ENCODE results near the gene NTRK2.

The NTRK2 gene

DNA sequence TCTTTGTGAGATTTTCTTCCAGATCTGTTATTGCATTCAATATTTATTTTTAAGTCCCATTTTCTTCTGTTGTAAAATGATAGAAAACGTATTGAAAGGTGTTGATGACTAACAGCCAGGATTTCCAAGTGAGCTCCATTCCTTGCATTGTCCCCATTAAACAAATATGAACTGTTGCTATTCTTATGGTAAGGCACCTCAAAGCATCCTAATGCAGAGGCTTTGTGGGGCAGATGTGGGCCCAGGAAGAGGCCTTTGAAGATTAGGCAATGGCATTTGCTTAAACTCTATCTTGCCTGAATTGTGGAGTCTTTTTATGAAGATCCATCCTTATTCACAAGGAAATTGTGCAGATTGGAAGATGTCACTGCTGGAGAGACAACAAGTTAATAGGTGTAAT lies 38.9 kb downstream of the NTRK2 start:
- no peak overlapping the region for H3K18ac ChIP-seq (ENCODE audit: low read length)
- no peaks in the 10 kb centered on the region for H3K79me2 ChIP-seq (ENCODE audit: control insufficient read depth, insufficient read depth, low read length, poor library complexity)
- H3K4ac ChIP-seq (ENCODE audit: low read depth, low read length): no peak overlapping the region
- H3K4me2 ChIP-seq (ENCODE audit: low read length): no peak overlapping the region
- no peak overlapping the region for H4K8ac ChIP-seq (ENCODE audit: low read depth, low read length)
- no peak overlapping the region for H2AFZ ChIP-seq (ENCODE audit: insufficient read depth, low read length, poor library complexity)
- no peak overlapping the region for H3K4me3 ChIP-seq (ENCODE audit: low read depth, low read length)
- no peaks in the 10 kb centered on the region for H3K27me3 ChIP-seq (ENCODE audit: insufficient read depth, low read length)
- no peaks in the 10 kb centered on the region for H3K4me1 ChIP-seq (ENCODE audit: control insufficient read depth in 1 of 2, insufficient read depth in 2 of 2, low read length in 2 of 2)
- WGBS (ENCODE audit: extremely low coverage, insufficient coverage, insufficient read length): no CpG with 5 or more reads among the region's 1 CpG
- H2AK5ac ChIP-seq (ENCODE audit: low read length): no peak overlapping the region
- H3K23ac ChIP-seq (ENCODE audit: low read length): no peak overlapping the region
- H3K9ac ChIP-seq (ENCODE audit: low read length): no peak overlapping the region
- no peaks in the 10 kb centered on the region for H3K9me3 ChIP-seq (ENCODE audit: insufficient read depth, low read depth, low read length)
- no peak for DNase-seq
- no peaks in the 10 kb centered on the region for H3K36me3 ChIP-seq (ENCODE audit: control insufficient read depth in 1 of 2, insufficient read depth in 2 of 2, low read length in 2 of 2)
- no peaks in the 10 kb centered on the region for H3K79me1 ChIP-seq (ENCODE audit: low read length)
- no peak overlapping the region for H2BK12ac ChIP-seq (ENCODE audit: low read length)
- H3K14ac ChIP-seq (ENCODE audit: low read length): no peak overlapping the region
- no peak overlapping the region for H3K27ac ChIP-seq (ENCODE audit: low read depth, low read length)
- H4K91ac ChIP-seq (ENCODE audit: low read depth, low read length): no peak overlapping the region
- no peak overlapping the region for H2BK120ac ChIP-seq (ENCODE audit: insufficient read depth, low read length, poor library complexity)
- no peak overlapping the region for H4K12ac ChIP-seq (ENCODE audit: low read depth, low read length)
- no peak overlapping the region for H2BK5ac ChIP-seq (ENCODE audit: low read depth, low read length, poor library complexity)

- no peak overlapping the region for H3K4me3 ChIP-seq (ENCODE audit: low read depth, low read length)
- H4K12ac ChIP-seq (ENCODE audit: low read depth, low read length): no peak overlapping the region
- no peak overlapping the region for H2BK120ac ChIP-seq (ENCODE audit: insufficient read depth, low read length, poor library complexity)
- no peaks in the 10 kb centered on the region for H3K27me3 ChIP-seq (ENCODE audit: insufficient read depth, low read length)
- no CpG with 5 or more reads among the region's 1 CpG for WGBS (ENCODE audit: extremely low coverage, insufficient coverage, insufficient read length)
- H3K27ac ChIP-seq (ENCODE audit: low read depth, low read length): no peak overlapping the region
- no peak overlapping the region for H2BK5ac ChIP-seq (ENCODE audit: low read depth, low read length, poor library complexity)
- no peaks in the 10 kb centered on the region for H3K4me1 ChIP-seq (ENCODE audit: control insufficient read depth in 1 of 2, insufficient read depth in 2 of 2, low read length in 2 of 2)
- no peaks in the 10 kb centered on the region for H3K9me3 ChIP-seq (ENCODE audit: insufficient read depth, low read depth, low read length)
- no peak overlapping the region for H3K4ac ChIP-seq (ENCODE audit: low read depth, low read length)
- H3K36me3 ChIP-seq (ENCODE audit: control insufficient read depth in 1 of 2, insufficient read depth in 2 of 2, low read length in 2 of 2): no peaks in the 10 kb centered on the region
- H3K4me2 ChIP-seq (ENCODE audit: low read length): no peak overlapping the region
- H4K8ac ChIP-seq (ENCODE audit: low read depth, low read length): no peak overlapping the region
- no peak overlapping the region for H3K14ac ChIP-seq (ENCODE audit: low read length)
- H3K9ac ChIP-seq (ENCODE audit: low read length): no peak overlapping the region
- no peak overlapping the region for H2BK12ac ChIP-seq (ENCODE audit: low read length)
- no peak overlapping the region for H3K23ac ChIP-seq (ENCODE audit: low read length)
- DNase-seq: no peak
- H3K18ac ChIP-seq (ENCODE audit: low read length): no peak overlapping the region
- no peaks in the 10 kb centered on the region for H3K79me2 ChIP-seq (ENCODE audit: control insufficient read depth, insufficient read depth, low read length, poor library complexity)
- no peak overlapping the region for H2AK5ac ChIP-seq (ENCODE audit: low read length)
- no peak overlapping the region for H2AFZ ChIP-seq (ENCODE audit: insufficient read depth, low read length, poor library complexity)
- no peak overlapping the region for H4K91ac ChIP-seq (ENCODE audit: low read depth, low read length)
- H3K79me1 ChIP-seq (ENCODE audit: low read length): no peaks in the 10 kb centered on the region
Observed at GRCh38 chr9:84709056-84709455, 39.5 kb downstream of the NTRK2 start.

DNA sequence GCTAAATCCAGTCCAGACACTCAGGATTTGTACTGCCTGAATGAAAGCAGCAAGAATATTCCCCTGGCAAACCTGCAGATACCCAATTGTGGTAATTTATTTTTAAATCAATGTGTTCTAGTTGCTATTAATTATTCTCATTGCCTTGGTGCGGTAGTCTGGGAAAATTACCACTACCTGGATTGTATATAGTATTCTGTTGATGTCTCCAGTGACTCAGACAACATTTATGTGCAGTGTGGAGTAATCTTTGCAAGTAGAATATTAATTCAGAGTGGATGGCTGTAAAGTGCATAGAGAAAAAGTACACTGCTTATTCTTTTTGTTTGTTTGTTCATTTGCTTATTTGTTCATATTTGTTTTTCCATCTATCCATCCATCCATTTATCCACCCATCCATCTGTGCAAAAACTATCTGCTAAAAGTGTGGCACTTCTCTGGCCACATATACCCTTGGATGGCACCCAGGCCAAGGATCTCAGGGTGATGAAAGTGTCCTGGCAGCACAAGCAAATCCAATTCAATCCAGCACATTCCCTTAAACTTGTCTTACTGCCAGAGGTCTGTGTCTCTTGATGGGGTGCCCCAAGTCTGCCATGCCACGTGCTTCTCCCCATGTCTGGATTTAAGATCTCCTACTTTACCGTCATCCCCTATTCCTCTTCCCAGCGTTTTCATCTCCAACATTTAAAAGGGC lies 41.3 kb downstream of the NTRK2 start:
- Histone ChIP-seq H3K79me2 (ENCODE audit: control insufficient read depth, insufficient read depth, low read length, poor library complexity) (no peaks in the 10 kb centered on the region), H3K23ac (ENCODE audit: low read length) (no peak overlapping the region), H2BK12ac (ENCODE audit: low read length) (no peak overlapping the region), H4K8ac (ENCODE audit: low read depth, low read length) (no peak overlapping the region), H3K9ac (ENCODE audit: low read length) (no peak overlapping the region), H2AK5ac (ENCODE audit: low read length) (no peak overlapping the region), H3K27ac (ENCODE audit: low read depth, low read length) (no peak overlapping the region), H3K27me3 (ENCODE audit: insufficient read depth, low read length) (no peaks in the 10 kb centered on the region), H3K14ac (ENCODE audit: low read length) (no peak overlapping the region), H2AFZ (ENCODE audit: insufficient read depth, low read length, poor library complexity) (no peak overlapping the region), H3K4me3 (ENCODE audit: low read depth, low read length) (no peak overlapping the region), H3K79me1 (ENCODE audit: low read length) (no peaks in the 10 kb centered on the region), H3K4ac (ENCODE audit: low read depth, low read length) (no peak overlapping the region), H3K18ac (ENCODE audit: low read length) (no peak overlapping the region), H2BK5ac (ENCODE audit: low read depth, low read length, poor library complexity) (no peak overlapping the region), H3K9me3 (ENCODE audit: insufficient read depth, low read depth, low read length) (no peaks in the 10 kb centered on the region), H2BK120ac (ENCODE audit: insufficient read depth, low read length, poor library complexity) (no peak overlapping the region), H3K4me2 (ENCODE audit: low read length) (no peak overlapping the region), H4K12ac (ENCODE audit: low read depth, low read length) (no peak overlapping the region), H3K36me3 (ENCODE audit: control insufficient read depth in 1 of 2, insufficient read depth in 2 of 2, low read length in 2 of 2) (no peaks in the 10 kb centered on the region), H3K4me1 (ENCODE audit: control insufficient read depth in 1 of 2, insufficient read depth in 2 of 2, low read length in 2 of 2) (no peaks in the 10 kb centered on the region), H4K91ac (ENCODE audit: low read depth, low read length) (no peak overlapping the region)
- no peak for DNase-seq
- WGBS (ENCODE audit: extremely low coverage, insufficient coverage, insufficient read length): no CpG with 5 or more reads among the region's 4 CpGs

DNA sequence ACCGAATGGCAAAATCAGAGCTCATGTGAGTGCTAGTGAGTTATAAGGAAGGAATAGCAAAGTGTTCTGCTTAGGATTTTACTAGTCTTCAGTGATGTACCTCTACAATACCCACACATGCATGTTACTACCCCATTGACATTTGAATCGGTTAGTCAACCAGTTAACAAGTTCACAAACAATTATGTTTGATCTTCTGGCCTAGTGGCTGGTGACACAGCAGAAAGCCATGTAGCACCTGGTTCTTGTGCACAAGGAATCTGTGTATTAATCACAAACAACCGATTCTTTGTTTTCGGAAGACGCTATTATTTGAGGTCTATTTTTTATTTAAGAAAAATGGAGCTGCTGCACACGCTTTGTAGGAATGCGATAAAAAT lies 41.9 kb downstream of the NTRK2 start:
- no peak overlapping the region for H4K12ac ChIP-seq (ENCODE audit: low read depth, low read length)
- H3K27me3 ChIP-seq (ENCODE audit: insufficient read depth, low read length): no peaks in the 10 kb centered on the region
- H2AFZ ChIP-seq (ENCODE audit: insufficient read depth, low read length, poor library complexity): no peak overlapping the region
- H3K4me3 ChIP-seq (ENCODE audit: low read depth, low read length): no peak overlapping the region
- no peaks in the 10 kb centered on the region for H3K36me3 ChIP-seq (ENCODE audit: control insufficient read depth in 1 of 2, insufficient read depth in 2 of 2, low read length in 2 of 2)
- WGBS (ENCODE audit: extremely low coverage, insufficient coverage, insufficient read length): no CpG with 5 or more reads among the region's 7 CpGs
- no peak overlapping the region for H3K4me2 ChIP-seq (ENCODE audit: low read length)
- no peaks in the 10 kb centered on the region for H3K79me2 ChIP-seq (ENCODE audit: control insufficient read depth, insufficient read depth, low read length, poor library complexity)
- H3K14ac ChIP-seq (ENCODE audit: low read length): no peak overlapping the region
- H3K4ac ChIP-seq (ENCODE audit: low read depth, low read length): no peak overlapping the region
- no peak overlapping the region for H4K91ac ChIP-seq (ENCODE audit: low read depth, low read length)
- no peak overlapping the region for H2BK12ac ChIP-seq (ENCODE audit: low read length)
- no peak overlapping the region for H3K9ac ChIP-seq (ENCODE audit: low read length)
- no peak overlapping the region for H2BK120ac ChIP-seq (ENCODE audit: insufficient read depth, low read length, poor library complexity)
- no peak overlapping the region for H3K27ac ChIP-seq (ENCODE audit: low read depth, low read length)
- H4K8ac ChIP-seq (ENCODE audit: low read depth, low read length): no peak overlapping the region
- H2AK5ac ChIP-seq (ENCODE audit: low read length): no peak overlapping the region
- peak; percentile 54 to 71 for DNase-seq
- no peaks in the 10 kb centered on the region for H3K4me1 ChIP-seq (ENCODE audit: control insufficient read depth in 1 of 2, insufficient read depth in 2 of 2, low read length in 2 of 2)
- H3K18ac ChIP-seq (ENCODE audit: low read length): no peak overlapping the region
- no peaks in the 10 kb centered on the region for H3K9me3 ChIP-seq (ENCODE audit: insufficient read depth, low read depth, low read length)
- H2BK5ac ChIP-seq (ENCODE audit: low read depth, low read length, poor library complexity): no peak overlapping the region
- H3K23ac ChIP-seq (ENCODE audit: low read length): no peak overlapping the region
- no peaks in the 10 kb centered on the region for H3K79me1 ChIP-seq (ENCODE audit: low read length)

Measured in trophoblast cell (in vitro differentiated cells and primary cell).